Myocyte (in vitro differentiated cells): ENCODE results near the gene F3. TPM values are rescaled to one million over a fixed set of nuclear protein-coding genes. Genes with fewer than 3 reads are reported as not detected.
"Not testable (repeated sequence)": the region's sequence is repeated elsewhere in the genome, so short reads cannot be mapped to it uniquely, and the experiment has no call there.

ENCODE experiments used
- DNase-seq: peaks from one replicate; pipeline ENCODE4 v3.0.0-alpha.2; 2012; ENCODE audit warnings: low read depth
- polyA plus RNA-seq: library from polyadenylated mRNA; unstranded; fragments of >200 nt; gene quantifications from one replicate; pipeline ENCODE4 v1.2.1, GENCODE V29; 2012; ENCODE audit warnings: missing spikeins
- total RNA-seq: library from RNA; depleted of rRNA; stranded (reverse); fragments of >200 nt; gene quantifications from 2 replicates; pipeline ENCODE4 v1.2.3, GENCODE V29; 2014

The F3 gene
- total RNA-seq, result 5.0 and 5.1 TPM in 2 replicates
- polyA plus RNA-seq, result 8.1 TPM

DNA sequence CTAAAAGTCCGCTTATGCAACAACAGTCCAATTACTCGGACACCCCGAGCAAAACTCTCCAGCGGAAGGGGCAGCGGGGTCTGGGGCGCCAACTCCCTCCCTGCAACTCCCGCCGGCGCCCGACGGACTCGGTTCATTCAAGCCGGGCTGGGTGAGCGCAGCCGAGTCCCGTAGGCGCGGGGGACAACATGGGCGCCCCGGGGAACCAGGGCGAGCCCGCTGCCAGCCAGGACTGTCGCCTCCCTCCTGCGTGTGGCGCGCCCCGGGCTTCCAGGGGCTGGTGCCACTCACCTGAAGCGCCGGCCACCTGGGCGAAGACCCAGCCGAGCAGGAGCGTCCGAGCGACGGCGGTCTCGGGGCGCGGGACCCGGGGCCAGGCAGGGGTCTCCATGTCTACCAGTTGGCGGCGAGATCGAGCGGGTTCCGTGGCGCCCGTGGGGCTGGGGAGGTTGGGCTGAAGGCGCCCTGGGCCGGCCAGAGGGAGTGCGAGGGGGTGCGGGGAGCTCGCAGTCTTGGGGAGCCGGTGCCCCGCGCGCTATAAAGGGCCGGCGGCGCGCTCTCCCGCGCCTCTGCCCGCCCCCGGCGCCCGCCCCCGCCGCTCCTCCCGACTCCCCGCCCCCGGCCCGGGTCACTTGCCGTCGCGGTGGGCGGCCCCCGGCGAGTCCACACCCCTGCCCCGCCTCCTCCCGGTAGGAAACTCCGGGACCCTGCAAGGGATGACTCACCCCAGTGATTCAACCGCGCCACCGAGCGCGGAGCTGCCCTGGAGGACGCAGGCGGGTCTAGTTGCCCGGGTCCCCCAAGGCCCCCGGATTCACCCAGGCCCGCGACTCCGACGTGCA is at the start of gene F3:
TSS of gene F3 (minus strand) at position 514 of the 842 bp plus-strand sequence. CDS start at position 391, 123 bp downstream.
- DNase-seq, result peak; percentile 87

GRCh38 chr1:94590203-94591137 is 48.9 kb upstream of the F3 start:
- no peak for DNase-seq

- DNase-seq, result no peak
Measured at GRCh38 chr1:94589728-94590127, 48.2 kb upstream of the F3 start.

GRCh38 chr1:94582565-94582964 is 41.0 kb upstream of the F3 start:
- DNase-seq, result peak; percentile 34

GRCh38 chr1:94580367-94581115 is 39.0 kb upstream of the F3 start:
- DNase-seq, result no peak

DNA sequence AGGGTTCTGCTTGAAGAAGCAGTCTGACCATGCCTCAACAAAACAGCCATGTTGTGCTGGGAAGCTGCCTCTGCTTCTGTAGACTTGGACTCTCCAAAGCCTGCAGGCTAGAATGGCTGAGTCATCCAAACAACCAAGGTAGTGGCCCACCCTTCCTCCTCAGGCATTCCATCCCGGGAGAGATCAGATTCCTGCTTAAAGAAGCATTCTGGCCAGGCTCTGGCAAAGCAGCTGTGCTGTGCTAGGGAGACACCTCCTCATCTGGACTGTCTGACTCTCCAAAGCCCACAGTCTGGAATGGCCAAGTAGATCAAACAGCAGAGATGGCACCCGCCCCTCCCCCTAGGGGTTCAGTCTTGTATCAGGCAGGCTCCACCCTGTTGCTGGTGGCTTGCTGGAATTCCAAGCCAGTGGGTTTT is 38.3 kb upstream of the F3 start:
- peak; percentile 89 for DNase-seq

DNA sequence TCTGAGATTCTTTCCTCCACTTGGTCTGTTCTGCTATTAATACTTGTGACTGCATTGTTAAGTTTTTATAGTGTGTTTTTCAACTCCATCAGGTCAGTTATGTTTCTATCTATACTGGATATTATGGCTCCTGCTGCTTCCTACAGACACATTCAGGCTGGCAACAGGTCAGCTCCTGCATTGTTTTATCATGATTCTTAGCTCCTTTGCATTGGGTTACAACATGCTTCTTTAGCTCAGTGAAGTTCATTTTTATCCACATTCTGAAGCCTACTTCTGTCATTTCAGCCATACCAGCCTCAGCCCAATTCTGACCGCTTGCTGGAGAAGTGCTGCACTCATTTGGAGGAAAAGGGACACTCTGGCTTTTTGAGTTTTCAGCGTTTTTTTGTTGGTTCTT is 37.3 kb upstream of the F3 start:
- DNase-seq, result no peak

DNA sequence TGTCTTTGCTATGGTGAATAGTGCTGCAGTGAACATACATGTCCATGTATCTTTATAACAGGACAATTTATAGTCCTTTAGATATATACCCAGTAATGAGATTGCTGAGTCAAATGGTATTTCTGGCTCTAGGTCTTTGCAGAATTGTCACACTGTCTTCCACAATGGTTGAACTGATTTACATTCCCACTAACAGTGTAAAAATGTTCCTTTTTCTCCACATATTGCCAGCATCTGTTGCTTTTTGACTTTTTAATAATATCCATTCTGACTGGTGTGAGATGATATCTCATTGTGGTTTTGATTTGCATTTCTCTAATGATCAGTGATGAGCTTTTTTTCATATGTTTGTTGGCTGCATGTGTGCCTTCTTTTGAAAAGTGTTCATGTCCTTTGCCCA is 32.4 kb upstream of the F3 start:
- DNase-seq, result not testable (repeated sequence)

GRCh38 chr1:94572780-94573179 is 31.2 kb upstream of the F3 start:
- DNase-seq, result no peak

GRCh38 chr1:94570965-94571364 is 29.4 kb upstream of the F3 start:
- not testable (repeated sequence) for DNase-seq

- DNase-seq, result peak; percentile 89
Measured at GRCh38 chr1:94568806-94569205, 27.2 kb upstream of the F3 start.

DNA sequence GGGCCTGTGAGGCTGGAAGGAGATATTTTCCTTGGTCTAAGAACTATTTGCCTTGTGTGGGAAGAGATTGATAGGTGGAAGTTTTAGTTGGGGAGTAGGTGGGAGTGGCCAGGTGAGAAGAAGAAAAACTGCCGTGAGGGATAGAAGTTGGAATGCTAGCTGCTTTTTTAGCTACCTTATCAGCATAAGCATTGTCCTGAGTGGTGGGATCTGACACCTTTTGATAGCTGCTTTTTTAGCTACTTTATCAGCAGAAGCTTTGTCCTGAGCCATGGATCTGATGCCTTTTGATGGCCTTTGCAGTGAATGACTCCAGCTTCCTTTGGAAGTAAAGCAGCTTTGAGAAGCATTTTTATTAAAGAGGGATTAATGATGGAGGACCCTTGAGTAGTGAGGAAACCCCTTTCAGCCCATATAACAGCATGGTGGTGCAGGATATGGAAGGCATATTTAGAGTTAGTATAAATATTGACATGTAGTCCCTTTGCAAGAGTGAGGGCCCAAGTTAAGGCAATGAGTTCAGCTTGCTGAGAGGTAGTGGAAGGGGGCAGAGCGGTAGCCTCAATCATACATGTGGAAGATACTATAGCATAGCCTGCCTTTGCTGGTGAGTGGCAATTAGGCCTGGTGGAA is 26.5 kb upstream of the F3 start:
- not testable (repeated sequence) for DNase-seq

GRCh38 chr1:94566436-94566835 is 24.9 kb upstream of the F3 start:
- DNase-seq, result not testable (repeated sequence)

GRCh38 chr1:94565901-94566300 is 24.3 kb upstream of the F3 start:
- no peak for DNase-seq

- no peak for DNase-seq
Measured at GRCh38 chr1:94562519-94563260, 21.1 kb upstream of the F3 start.

- DNase-seq, result no peak
Measured at GRCh38 chr1:94560333-94560732, 18.8 kb upstream of the F3 start.

DNA sequence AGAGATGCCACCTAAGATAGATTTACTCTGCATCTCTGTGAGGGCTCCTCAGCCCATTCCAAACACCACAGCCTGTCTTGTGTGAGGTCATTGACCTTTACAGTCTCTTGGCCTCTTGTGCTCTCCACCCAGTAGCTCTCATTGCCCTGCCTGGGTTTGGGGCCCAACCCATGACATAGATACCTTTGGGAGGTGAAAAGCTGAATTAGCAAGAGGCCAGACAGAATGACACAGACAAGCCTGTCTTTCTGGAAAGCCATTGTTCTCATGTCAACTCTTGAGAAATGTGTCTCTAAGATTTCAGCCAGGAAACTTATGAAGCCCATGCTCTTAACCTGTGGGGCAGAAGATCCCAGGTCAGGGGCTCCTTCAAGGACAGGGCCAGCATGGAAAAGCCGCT is 18.4 kb upstream of the F3 start:
- DNase-seq, result no peak

GRCh38 chr1:94555091-94555490 is 13.5 kb upstream of the F3 start:
- no peak for DNase-seq

- DNase-seq, result no peak
Measured at GRCh38 chr1:94554580-94554979, 13.0 kb upstream of the F3 start.

DNA sequence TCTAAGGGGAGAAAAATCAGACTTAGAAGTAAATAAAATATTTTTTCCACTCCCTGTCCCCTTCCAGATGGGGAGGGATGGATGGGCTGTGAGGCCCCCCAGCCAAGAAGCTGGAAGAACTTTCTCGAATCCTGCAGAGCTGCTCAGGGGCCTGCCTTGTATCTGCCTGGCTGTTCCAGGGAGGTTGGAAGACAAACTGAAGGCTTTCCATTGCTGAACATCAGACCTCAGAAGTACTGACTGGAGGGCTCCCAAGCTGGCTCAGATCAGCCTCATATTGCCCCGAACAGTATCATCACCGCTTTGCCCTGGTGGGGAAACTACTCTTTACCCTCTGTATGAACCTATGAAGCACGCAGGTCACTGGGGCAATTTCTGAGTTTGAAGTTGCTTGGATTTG is 12.4 kb upstream of the F3 start:
- DNase-seq, result no peak
